ENCODE measurements around the gene EPAS1. TPM values are rescaled to one million over a fixed set of nuclear protein-coding genes. Genes with fewer than 3 reads are reported as not detected.

EPAS1 gene
- total RNA-seq, 1 experiment from 2014 or later: 8.5 TPM

GRCh38 chr2:46435796-46436360, 138.7 kb downstream of the EPAS1 start:
- ChIA-PET CTCF (no interaction called here), POLR2A (no interaction called here)
- TF ChIP-seq, protein P1, sequence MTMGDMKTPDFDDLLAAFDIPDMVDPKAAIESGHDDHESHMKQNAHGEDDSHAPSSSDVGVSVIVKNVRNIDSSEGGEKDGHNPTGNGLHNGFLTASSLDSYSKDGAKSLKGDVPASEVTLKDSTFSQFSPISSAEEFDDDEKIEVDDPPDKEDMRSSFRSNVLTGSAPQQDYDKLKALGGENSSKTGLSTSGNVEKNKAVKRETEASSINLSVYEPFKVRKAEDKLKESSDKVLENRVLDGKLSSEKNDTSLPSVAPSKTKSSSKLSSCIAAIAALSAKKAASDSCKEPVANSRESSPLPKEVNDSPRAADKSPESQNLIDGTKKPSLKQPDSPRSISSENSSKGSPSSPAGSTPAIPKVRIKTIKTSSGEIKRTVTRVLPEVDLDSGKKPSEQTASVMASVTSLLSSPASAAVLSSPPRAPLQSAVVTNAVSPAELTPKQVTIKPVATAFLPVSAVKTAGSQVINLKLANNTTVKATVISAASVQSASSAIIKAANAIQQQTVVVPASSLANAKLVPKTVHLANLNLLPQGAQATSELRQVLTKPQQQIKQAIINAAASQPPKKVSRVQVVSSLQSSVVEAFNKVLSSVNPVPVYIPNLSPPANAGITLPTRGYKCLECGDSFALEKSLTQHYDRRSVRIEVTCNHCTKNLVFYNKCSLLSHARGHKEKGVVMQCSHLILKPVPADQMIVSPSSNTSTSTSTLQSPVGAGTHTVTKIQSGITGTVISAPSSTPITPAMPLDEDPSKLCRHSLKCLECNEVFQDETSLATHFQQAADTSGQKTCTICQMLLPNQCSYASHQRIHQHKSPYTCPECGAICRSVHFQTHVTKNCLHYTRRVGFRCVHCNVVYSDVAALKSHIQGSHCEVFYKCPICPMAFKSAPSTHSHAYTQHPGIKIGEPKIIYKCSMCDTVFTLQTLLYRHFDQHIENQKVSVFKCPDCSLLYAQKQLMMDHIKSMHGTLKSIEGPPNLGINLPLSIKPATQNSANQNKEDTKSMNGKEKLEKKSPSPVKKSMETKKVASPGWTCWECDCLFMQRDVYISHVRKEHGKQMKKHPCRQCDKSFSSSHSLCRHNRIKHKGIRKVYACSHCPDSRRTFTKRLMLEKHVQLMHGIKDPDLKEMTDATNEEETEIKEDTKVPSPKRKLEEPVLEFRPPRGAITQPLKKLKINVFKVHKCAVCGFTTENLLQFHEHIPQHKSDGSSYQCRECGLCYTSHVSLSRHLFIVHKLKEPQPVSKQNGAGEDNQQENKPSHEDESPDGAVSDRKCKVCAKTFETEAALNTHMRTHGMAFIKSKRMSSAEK (CRISPR knock-in tag; IDR thresholded peaks at IDR 0.05; ENCODE audit: borderline replicate concordance): no peak
- no peak for TF ChIP-seq ZBTB43 (CRISPR knock-in tag; IDR thresholded peaks at IDR 0.05)
- no peak for TF ChIP-seq SMAD3 (CRISPR knock-in tag; IDR thresholded peaks at IDR 0.05; ENCODE audit: borderline replicate concordance)
- no peak for TF ChIP-seq FOXJ3 (CRISPR knock-in tag; IDR thresholded peaks at IDR 0.05; ENCODE audit: borderline replicate concordance)
- no peak for TF ChIP-seq ARID4B (CRISPR knock-in tag; IDR thresholded peaks at IDR 0.05; ENCODE audit: borderline replicate concordance)
- no peak for TF ChIP-seq GRHL2 (CRISPR knock-in tag; IDR thresholded peaks at IDR 0.05; ENCODE audit: insufficient replicate concordance, severe bottlenecking)
- TF ChIP-seq TEAD1 (CRISPR knock-in tag; IDR thresholded peaks at IDR 0.05): no peak
- no peak for TF ChIP-seq ZNF138 (CRISPR knock-in tag; conservative IDR thresholded peaks at IDR 0.05)
- TF ChIP-seq CREB1 (CRISPR knock-in tag; IDR thresholded peaks at IDR 0.05): no peak
- TF ChIP-seq ZNF423 (CRISPR knock-in tag; IDR thresholded peaks at IDR 0.05): no peak
- TF ChIP-seq, protein P2, sequence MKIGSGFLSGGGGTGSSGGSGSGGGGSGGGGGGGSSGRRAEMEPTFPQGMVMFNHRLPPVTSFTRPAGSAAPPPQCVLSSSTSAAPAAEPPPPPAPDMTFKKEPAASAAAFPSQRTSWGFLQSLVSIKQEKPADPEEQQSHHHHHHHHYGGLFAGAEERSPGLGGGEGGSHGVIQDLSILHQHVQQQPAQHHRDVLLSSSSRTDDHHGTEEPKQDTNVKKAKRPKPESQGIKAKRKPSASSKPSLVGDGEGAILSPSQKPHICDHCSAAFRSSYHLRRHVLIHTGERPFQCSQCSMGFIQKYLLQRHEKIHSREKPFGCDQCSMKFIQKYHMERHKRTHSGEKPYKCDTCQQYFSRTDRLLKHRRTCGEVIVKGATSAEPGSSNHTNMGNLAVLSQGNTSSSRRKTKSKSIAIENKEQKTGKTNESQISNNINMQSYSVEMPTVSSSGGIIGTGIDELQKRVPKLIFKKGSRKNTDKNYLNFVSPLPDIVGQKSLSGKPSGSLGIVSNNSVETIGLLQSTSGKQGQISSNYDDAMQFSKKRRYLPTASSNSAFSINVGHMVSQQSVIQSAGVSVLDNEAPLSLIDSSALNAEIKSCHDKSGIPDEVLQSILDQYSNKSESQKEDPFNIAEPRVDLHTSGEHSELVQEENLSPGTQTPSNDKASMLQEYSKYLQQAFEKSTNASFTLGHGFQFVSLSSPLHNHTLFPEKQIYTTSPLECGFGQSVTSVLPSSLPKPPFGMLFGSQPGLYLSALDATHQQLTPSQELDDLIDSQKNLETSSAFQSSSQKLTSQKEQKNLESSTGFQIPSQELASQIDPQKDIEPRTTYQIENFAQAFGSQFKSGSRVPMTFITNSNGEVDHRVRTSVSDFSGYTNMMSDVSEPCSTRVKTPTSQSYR (CRISPR knock-in tag; IDR thresholded peaks at IDR 0.05): no peak
- TF ChIP-seq MXD4 (CRISPR knock-in tag; IDR thresholded peaks at IDR 0.05; ENCODE audit: borderline replicate concordance): no peak
- Mint-ChIP-seq H3K4me3 (no peak overlapping the region), H3K27ac (no peak overlapping the region), H3K36me3 (no peaks in the 10 kb centered on the region), H3K9me3 (peaks cover 6% of the 10 kb centered on the region; the same call in 1 of the 2 replicates), H3K4me1 (peaks cover 14% of the 10 kb centered on the region), H3K27me3 (ENCODE audit: low read depth) (peaks cover 3% of the 10 kb centered on the region)
- ATAC-seq (no peak), DNase-seq (ENCODE audit: low spot score) (no peak)

Other genes starting within 250 kb of the EPAS1 start
- not detected in 3 replicates for gene TMEM247, start 182.2 kb downstream of the EPAS1 start, total RNA-seq (2021)
- 57.8 to 61.3 TPM (median 60.1 TPM) in 3 replicates for gene RHOQ, start 245.1 kb downstream of the EPAS1 start, total RNA-seq (2021)
- gene ATP6V1E2, start 245.2 kb downstream of the EPAS1 start, total RNA-seq (2021): 9.3 to 10.9 TPM (median 10.8 TPM) in 3 replicates

All from WTC11 (cell line).